ENCODE data around the gene SEC63.

SEC63 gene

GRCh38 chr6:107819217-107819616 lies 138.8 kb downstream of the SEC63 start:
- no peak for DNase-seq (ENCODE audit: low read depth in 2 of 2)

GRCh38 chr6:107818272-107818671 lies 139.7 kb downstream of the SEC63 start:
- DNase-seq (ENCODE audit: low read depth in 2 of 2): no peak

DNA sequence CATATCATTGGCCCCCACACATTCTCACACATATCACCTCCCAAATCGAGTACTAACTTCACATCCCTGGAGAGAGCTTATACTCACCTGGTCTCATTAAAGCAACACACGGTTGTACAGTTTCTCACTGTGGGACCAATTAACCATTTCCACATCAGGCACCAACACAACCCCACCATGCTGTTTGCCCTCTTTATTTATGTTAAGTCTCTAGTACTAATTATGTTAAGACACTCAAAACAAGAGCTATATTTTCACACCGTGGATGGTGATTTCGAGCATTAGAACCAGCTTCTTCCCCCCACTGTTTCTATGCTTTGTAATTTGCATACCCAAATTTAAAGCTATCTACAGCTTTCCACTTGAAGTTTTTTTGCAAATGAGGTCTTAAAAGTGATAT lies 140.2 kb downstream of the SEC63 start:
- DNase-seq (ENCODE audit: low read depth in 2 of 2): no peak
